HEK293 (cell line): ENCODE results near the gene CNIH3.

Source experiments
- CTCF ChIA-PET: fragments of 350-600 bp; formaldehyde crosslinking; extraction: SDS; loops from one replicate; lab custom pipeline; 2021; ENCODE audit warnings: antibody characterized with exemption; lab: Yijun Ruan, JAX
- POLR2A ChIA-PET: fragments of 300-600 bp; formaldehyde crosslinking; extraction: SDS; loops from one replicate; lab custom pipeline; 2020; ENCODE audit warnings: antibody characterized with exemption, inconsistent platforms; lab: Yijun Ruan, JAX
- H3K27ac ChIP-seq: fragments of 200-500 bp; sonication (Bioruptor generic); 2 replicates; pipeline ENCODE4 v1.5.1; 2014; ENCODE audit warnings: low read depth, low read length, control low read depth, inconsistent platforms; ENCODE audit errors: extremely low read depth
- H3K36me3 ChIP-seq, 2 experiments: fragments of 200-500 bp in 1 of 2; sonication (Bioruptor generic) in 1 of 2; 1 replicate in 1 of 2; 2 replicates in 1 of 2; pipeline ENCODE4 v1.5.1; 2014 to 2017; ENCODE audit warnings: inconsistent platforms in 2 of 2, low read length in 2 of 2; ENCODE audit not compliant: control insufficient read depth in 2 of 2, insufficient read depth in 1 of 2
- H3K4me1 ChIP-seq: fragments of 200-500 bp; sonication (Bioruptor generic); 2 replicates; pipeline ENCODE4 v1.5.1; 2014; ENCODE audit warnings: mild to moderate bottlenecking, low read length, inconsistent platforms; ENCODE audit not compliant: control insufficient read depth, insufficient read depth
- H3K4me3 ChIP-seq: 2 replicates; pipeline ENCODE4 v1.5.1; 2011; ENCODE audit warnings: low read depth, mild to moderate bottlenecking, control low read depth, low read length, moderate library complexity
- H3K9me3 ChIP-seq: fragments of 200-500 bp; sonication (Bioruptor generic); 2 replicates; pipeline ENCODE4 v1.5.1; 2014; ENCODE audit warnings: low read depth, low read length, inconsistent platforms; ENCODE audit not compliant: control insufficient read depth, insufficient read depth
- EGR2 ChIP-seq: fragments of 450-650 bp; formaldehyde crosslinking; IDR thresholded peaks from 2 replicates; pipeline ENCODE4 v1.5.1; 2016; ENCODE audit warnings: low read depth, missing biosample characterization, missing genetic modification characterization
- FEZF1 ChIP-seq: fragments of 450-650 bp; formaldehyde crosslinking; IDR thresholded peaks from 2 replicates; pipeline ENCODE4 v1.5.1; 2016; ENCODE audit warnings: missing biosample characterization, missing genetic modification characterization
- MEIS1 ChIP-seq: sonication (generic); formaldehyde crosslinking; IDR thresholded peaks from 2 replicates; pipeline ENCODE4 v1.8.1; 2022; ENCODE audit warnings: missing genetic modification reagents, mild to moderate bottlenecking, borderline replicate concordance
- OVOL3 ChIP-seq: fragments of 450-650 bp; formaldehyde crosslinking; IDR thresholded peaks from 2 replicates; pipeline ENCODE4 v1.5.1; 2016; ENCODE audit warnings: missing biosample characterization, missing genetic modification characterization
- PRDM10 ChIP-seq: fragments of 450-650 bp; formaldehyde crosslinking; IDR thresholded peaks from 2 replicates; pipeline ENCODE4 v1.5.1; 2016; ENCODE audit warnings: missing biosample characterization, missing genetic modification characterization
- PRDM6 ChIP-seq: fragments of 450-650 bp; formaldehyde crosslinking; IDR thresholded peaks from 2 replicates; pipeline ENCODE4 v1.5.1; 2017; ENCODE audit warnings: missing biosample characterization, missing genetic modification characterization
- TCF7L2 ChIP-seq: IDR thresholded peaks from 2 replicates; pipeline ENCODE4 v1.6.1; 2011; ENCODE audit warnings: low read depth, mild to moderate bottlenecking, inconsistent platforms, low read length, moderate library complexity, borderline replicate concordance
- WT1 ChIP-seq: fragments of 450-650 bp; formaldehyde crosslinking; IDR thresholded peaks from 2 replicates; pipeline ENCODE4 v1.5.1; 2016; ENCODE audit warnings: missing biosample characterization, missing genetic modification characterization
- YY1 ChIP-seq: fragments of 450-650 bp; formaldehyde crosslinking; IDR thresholded peaks from 2 replicates; pipeline ENCODE4 v1.5.1; 2018; ENCODE audit warnings: missing biosample characterization, missing genetic modification characterization
- ZBTB8A ChIP-seq: fragments of 450-650 bp; formaldehyde crosslinking; IDR thresholded peaks from 2 replicates; pipeline ENCODE4 v1.5.1; 2016; ENCODE audit warnings: missing biosample characterization, missing genetic modification characterization
- ZFHX2 ChIP-seq: fragments of 450-650 bp; formaldehyde crosslinking; conservative IDR thresholded peaks from 2 replicates; pipeline ENCODE4 v1.5.1; 2016; ENCODE audit warnings: missing biosample characterization, missing genetic modification characterization
- ZFP3 ChIP-seq: fragments of 450-650 bp; formaldehyde crosslinking; IDR thresholded peaks from 2 replicates; pipeline ENCODE4 v1.5.1; 2016; ENCODE audit warnings: low read depth, missing biosample characterization, missing genetic modification characterization
- ZNF23 ChIP-seq: fragments of 450-650 bp; formaldehyde crosslinking; IDR thresholded peaks from 2 replicates; pipeline ENCODE4 v1.5.1; 2016; ENCODE audit warnings: missing biosample characterization, missing genetic modification characterization, borderline replicate concordance
- ZNF350 ChIP-seq: fragments of 450-650 bp; formaldehyde crosslinking; IDR thresholded peaks from 2 replicates; pipeline ENCODE4 v1.5.0; 2017; ENCODE audit warnings: missing biosample characterization, mild to moderate bottlenecking, missing genetic modification characterization
- ZNF623 ChIP-seq: fragments of 450-650 bp; formaldehyde crosslinking; IDR thresholded peaks from 2 replicates; pipeline ENCODE4 v1.5.1; 2016; ENCODE audit warnings: missing biosample characterization, missing genetic modification characterization
- ZNF692 ChIP-seq: fragments of 450-650 bp; formaldehyde crosslinking; IDR thresholded peaks from 2 replicates; pipeline ENCODE4 v1.5.1; 2016; ENCODE audit warnings: missing biosample characterization, missing genetic modification characterization
- ZSCAN18 ChIP-seq: fragments of 450-650 bp; formaldehyde crosslinking; IDR thresholded peaks from 2 replicates; pipeline ENCODE4 v1.5.1; 2016; ENCODE audit warnings: missing biosample characterization, missing genetic modification characterization
- ZSCAN5A ChIP-seq: fragments of 450-650 bp; formaldehyde crosslinking; IDR thresholded peaks from 2 replicates; pipeline ENCODE4 v1.5.1; 2016; ENCODE audit warnings: missing biosample characterization, missing genetic modification characterization

Gene CNIH3

GRCh38 chr1:224743608-224744164 is 127.6 kb downstream of the CNIH3 start:
- no peak for TF ChIP-seq ZNF23 (tag by site-specific recombination)
- TF ChIP-seq ZNF623 (tag by site-specific recombination), result no peak
- TF ChIP-seq OVOL3 (tag by site-specific recombination), result no peak
- no peak for TF ChIP-seq ZNF692 (tag by site-specific recombination)
- no peak for TF ChIP-seq WT1
- TF ChIP-seq ZSCAN18 (tag by site-specific recombination), result no peak
- no peak for TF ChIP-seq ZNF350 (tag by site-specific recombination)
- no peak for TF ChIP-seq ZSCAN5A (tag by site-specific recombination)
- no peak for TF ChIP-seq MEIS1 (CRISPR knock-in tag)
- peak; percentile 37 for TF ChIP-seq PRDM10 (tag by site-specific recombination)
- TF ChIP-seq ZBTB8A (tag by site-specific recombination), result no peak
- TF ChIP-seq ZFP3 (tag by site-specific recombination), result no peak
- no peak for TF ChIP-seq TCF7L2
- TF ChIP-seq EGR2 (tag by site-specific recombination), result 0 out of 2 replicates have a peak, but pooled peaks have one; percentile 21
- TF ChIP-seq ZFHX2, result peak; percentile 7; the same call in 1 of the 2 replicates
- no peak for TF ChIP-seq FEZF1 (tag by site-specific recombination)
- TF ChIP-seq YY1, result no peak
- TF ChIP-seq, all 188 proteins: peak for 3
- Histone ChIP-seq H3K9me3 (no peaks in the 10 kb centered on the region), H3K4me1 (peaks cover 6% of the 10 kb centered on the region; the same call in 1 of the 2 replicates), H3K36me3 (no peaks in the 10 kb centered on the region), H3K27ac (no peak overlapping the region), H3K4me3 (no peak overlapping the region)
- ChIA-PET POLR2A (interaction anchor here (0.5 to 0.9 kb wide), 2 partner anchors 11 to 14 kb away, joined by 3 to 5 read pairs; no protein-coding TSS in a partner anchor), CTCF (interaction anchor here (0.6 to 1.0 kb wide), 3 partner anchors 230 to 287 kb away, joined by 3 to 4 read pairs (median 4); no protein-coding TSS in a partner anchor)

- Histone ChIP-seq H3K9me3 (no peaks in the 10 kb centered on the region), H3K36me3 (no peaks in the 10 kb centered on the region), H3K27ac (no peak overlapping the region), H3K4me3 (no peak overlapping the region), H3K4me1 (peaks cover 6% of the 10 kb centered on the region; the same call in 1 of the 2 replicates)
- POLR2A ChIA-PET, result interaction anchor here (0.5 to 0.9 kb wide), 2 partner anchors 10 to 13 kb away, joined by 3 to 5 read pairs; no protein-coding TSS in a partner anchor
- TF ChIP-seq EGR2 (tag by site-specific recombination) (peak; percentile 56), ZFHX2 (peak; percentile 84), PRDM6 (tag by site-specific recombination) (no peak)
- CTCF ChIA-PET, result interaction anchor here (0.6 to 1.0 kb wide), 3 partner anchors 97 to 230 kb away, joined by 3 to 5 read pairs (median 3); no protein-coding TSS in a partner anchor
Observed at GRCh38 chr1:224744521-224744920, 128.4 kb downstream of the CNIH3 start.
